GM12873 (cell line): ENCODE data around the gene TRMU.

ENCODE experiments used
- TF ChIP-seq, protein P1 (sequence below): IDR thresholded peaks from 2 replicates; pipeline ENCODE4 v1.5.1; 2012; ENCODE audit warnings: low read depth, mild to moderate bottlenecking, moderate library complexity, low read length, control low read depth; ENCODE audit not compliant: insufficient read depth; ENCODE audit errors: missing control alignments

The TRMU gene

DNA sequence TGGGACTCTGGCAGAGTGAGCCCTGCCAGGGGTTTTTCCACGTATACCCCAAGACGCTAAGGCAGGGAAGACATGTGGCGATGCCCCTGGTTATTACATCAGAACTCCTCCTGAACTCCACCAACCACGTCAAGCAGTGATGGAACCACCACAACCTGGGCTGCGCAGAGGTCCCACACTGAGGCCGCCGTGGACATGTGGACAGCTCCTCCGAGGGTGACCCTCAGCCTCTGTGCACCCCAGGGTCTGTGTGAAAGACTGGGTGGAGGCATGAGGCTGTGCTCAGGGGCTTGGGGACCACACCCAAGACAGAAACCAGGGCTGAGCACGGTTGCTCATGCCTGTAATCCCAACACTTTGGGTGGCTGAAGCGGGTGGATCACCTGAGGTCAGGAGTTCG is 52.2 kb downstream of the TRMU start:
- TF ChIP-seq, protein P1, sequence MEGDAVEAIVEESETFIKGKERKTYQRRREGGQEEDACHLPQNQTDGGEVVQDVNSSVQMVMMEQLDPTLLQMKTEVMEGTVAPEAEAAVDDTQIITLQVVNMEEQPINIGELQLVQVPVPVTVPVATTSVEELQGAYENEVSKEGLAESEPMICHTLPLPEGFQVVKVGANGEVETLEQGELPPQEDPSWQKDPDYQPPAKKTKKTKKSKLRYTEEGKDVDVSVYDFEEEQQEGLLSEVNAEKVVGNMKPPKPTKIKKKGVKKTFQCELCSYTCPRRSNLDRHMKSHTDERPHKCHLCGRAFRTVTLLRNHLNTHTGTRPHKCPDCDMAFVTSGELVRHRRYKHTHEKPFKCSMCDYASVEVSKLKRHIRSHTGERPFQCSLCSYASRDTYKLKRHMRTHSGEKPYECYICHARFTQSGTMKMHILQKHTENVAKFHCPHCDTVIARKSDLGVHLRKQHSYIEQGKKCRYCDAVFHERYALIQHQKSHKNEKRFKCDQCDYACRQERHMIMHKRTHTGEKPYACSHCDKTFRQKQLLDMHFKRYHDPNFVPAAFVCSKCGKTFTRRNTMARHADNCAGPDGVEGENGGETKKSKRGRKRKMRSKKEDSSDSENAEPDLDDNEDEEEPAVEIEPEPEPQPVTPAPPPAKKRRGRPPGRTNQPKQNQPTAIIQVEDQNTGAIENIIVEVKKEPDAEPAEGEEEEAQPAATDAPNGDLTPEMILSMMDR: no peak

DNA sequence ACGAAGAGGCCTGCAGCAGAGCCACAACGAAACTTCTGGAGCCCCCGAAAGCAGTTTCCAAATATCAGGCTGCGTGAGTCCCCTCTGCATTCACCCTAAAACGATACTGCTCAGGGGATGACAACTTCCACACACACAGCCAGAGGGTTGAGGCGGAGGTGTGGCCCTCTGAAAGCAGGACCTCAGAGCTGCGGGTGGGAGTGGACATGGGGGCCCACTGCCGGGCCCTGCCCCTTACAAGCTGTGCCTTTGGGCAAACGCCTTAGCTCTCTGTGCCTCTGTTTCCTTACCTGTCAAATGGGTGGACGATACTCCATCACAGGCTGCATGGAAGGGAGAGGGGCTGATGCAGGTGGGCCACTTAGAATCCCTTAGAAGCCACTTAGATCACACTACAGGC is 53.1 kb downstream of the TRMU start:
- TF ChIP-seq, protein P1: no peak

DNA sequence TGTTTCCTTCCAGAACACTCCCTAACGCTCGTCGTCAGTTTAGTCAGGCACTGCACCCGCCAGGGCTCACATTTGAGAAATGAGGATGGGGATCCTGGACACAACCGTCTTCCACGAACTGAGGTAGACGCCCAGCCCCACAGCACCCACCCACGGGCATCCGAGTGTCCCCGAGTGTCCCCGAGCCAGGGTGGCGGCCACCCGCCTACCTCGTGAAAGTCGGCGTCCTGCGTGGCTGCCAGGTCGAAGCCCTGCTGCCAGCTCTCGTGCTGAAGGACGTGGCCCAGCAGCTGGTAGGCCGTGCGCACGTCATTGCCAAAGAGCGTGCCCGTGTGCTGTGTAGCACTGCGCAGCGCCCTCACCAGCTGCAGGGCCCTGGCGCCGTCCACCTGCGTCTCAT is 53.6 kb downstream of the TRMU start:
- TF ChIP-seq, protein P1: no peak

DNA sequence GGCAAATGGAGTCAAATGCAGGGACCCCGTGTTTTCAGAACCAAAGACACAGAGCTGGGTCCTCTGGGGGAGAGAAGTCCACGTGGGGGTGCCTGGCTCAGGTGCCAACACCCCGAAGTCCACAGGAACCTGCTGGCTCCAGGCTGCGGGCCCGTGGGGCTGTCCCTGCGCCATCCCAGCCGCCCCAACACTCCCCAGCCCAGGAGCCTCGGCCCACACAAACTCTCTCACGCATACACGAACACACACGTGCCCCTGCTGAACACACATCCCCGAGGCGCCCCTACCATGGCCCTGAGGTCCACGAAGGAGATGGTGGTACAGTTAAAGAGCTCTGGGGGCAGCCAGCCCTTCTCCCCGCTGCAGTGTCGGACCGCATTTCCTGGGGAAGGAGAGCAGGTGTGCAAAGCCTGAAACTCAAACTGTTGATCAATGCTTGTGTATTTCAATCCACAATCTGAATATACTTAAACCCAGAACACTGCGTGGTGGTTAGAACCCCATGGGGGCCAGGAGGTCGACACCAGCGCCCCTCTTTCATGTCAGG is 54.7 kb downstream of the TRMU start:
- TF ChIP-seq, protein P1: no peak

DNA sequence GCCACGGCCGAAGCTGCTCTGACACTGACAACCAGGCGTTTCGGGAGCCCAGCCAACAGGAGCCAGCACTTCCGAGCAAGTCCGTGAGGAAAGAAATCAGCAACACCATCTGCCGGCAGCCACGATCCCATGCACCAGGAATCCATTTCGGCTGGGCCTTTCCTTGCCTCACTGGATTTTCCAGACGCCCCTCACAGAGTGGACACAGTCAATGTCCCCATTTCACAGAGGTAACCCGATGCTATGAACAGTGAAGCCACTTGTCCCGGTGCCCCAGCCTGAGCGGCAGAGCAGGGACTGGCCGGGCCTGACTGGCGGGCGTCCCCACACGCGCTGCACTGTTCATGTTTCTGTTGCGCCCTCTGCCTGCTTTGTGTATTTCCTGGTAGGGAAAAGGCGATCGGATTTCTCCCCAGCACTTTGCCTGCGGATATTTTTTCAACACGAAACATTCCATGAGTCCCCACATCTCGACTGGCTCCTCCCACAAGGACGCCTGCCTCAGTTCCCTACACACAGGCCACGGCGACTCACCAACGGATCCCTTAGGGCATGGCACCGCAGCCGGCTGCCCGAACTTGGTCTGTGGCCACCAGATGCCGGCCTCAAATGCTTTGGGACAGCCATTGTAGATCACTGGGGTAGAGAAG is 55.3 kb downstream of the TRMU start:
- TF ChIP-seq, protein P1: no peak

DNA sequence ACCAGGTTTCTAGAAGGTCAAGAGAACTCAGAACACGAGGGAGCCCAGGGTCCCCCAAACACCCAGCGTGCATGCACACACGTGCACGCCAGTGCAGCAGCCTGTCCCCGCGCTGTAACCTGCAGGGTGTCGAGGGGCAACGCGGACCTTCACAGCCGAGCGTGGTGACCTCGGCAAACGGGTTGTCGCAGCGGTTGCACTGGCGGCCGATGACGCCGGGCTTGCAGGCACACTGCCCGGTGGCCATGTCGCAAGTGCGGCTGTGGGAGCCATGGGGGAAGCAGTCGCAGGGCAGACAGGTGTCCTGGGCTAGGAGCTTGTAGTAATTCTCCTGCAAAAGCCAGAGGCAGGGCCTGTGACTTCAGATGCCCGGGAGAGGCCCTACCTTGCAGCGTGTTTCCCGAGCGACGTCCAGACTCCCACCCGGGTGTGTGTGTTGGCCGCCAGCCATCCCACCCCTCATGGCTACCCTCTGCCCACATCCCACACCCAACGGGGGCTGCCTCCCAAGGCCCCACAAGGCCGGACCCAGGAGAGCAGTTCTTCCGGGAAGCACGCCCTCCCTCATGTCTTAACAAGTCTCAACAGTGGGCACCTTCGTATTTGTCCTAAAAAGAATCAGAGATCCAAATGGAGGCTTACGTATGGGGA is 56.1 kb downstream of the TRMU start:
- TF ChIP-seq, protein P1: no peak

DNA sequence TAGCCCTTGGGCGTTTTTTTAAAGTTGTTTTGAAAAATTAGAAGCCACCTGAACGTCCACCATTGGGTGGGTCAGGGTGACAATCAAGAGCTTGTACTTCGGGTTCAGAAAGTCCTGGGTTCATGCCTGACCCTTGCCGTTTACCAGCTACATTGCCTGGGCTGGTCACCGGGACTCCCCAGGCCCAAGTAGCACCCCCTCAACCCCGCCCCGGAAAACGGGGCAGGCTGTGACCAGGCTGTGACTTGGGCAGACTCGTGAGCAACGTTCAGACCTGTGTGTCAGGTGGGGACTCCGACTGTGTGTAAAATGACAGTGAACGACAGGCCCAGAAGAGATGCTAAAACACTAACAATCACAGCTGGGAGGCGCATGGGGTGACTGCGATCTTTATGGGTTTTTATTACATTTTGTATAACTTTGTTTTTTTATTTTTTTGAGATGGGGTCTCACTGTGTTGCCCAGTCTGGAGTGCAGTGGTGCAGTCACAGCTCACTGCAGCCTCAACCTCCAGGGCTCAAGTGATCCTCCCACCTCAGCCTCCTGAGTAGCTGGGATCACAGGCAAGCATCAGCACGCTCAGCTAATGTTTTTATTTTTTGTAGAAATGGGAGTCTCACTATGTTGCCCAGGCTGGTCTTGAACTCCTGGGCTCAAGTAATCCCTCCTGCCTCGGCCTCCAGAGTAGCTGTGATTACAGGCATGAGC is 56.8 kb downstream of the TRMU start:
- TF ChIP-seq, protein P1: no peak
